GM21576 (cell line): Measurements from ENCODE around the gene EZH2.

Experiments
- ATAC-seq: cut with Tn5 transposase; IDR thresholded peaks from one replicate; pipeline ENCODE4 v1.9.1; 2021; ENCODE audit warnings: mild to moderate bottlenecking, moderate library complexity; ENCODE audit not compliant: unreplicated experiment

EZH2 gene

DNA sequence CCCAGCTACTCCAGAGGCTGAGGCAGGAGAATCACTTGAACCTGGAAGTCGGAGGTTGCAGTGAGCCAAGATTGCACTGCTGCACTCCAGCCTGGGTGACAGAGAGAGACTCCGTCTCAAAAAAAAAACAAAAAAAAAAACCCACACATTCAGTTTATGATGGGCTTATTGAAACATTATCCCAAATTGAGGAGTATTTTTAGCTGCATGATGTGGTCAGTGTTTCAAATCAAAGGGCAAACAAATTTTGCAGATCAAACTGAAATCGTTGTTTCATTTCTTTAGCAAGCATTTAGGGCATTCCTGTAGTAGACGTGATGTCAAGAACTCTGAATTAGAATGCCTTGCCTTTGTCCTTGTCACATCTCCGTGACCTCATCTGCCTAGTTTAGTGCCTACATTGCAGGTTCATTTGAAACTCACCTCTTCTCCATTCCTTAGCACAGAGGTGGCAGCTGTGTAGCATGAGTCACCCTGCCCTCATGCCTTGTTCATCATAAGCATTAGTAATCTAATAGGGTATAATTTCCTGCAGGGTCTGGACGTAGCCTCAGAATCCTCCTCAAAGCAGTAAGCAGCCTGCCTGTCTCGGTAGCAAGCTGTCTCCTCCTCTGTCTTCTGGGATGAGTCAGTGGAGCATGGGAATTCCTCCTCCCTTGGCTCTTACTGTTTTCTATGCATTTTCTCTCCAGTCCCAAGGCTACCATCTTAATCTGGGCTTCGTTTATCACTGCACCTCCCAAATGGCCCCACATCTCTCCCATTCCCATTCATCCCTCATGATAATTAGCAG is 111.6 kb downstream of the EZH2 start:
- no peak for ATAC-seq

- ATAC-seq: no peak
Measured at GRCh38 chr7:148770004-148770403, 114.1 kb downstream of the EZH2 start.

GRCh38 chr7:148763622-148764021 is 120.5 kb downstream of the EZH2 start:
- ATAC-seq: no peak

- ATAC-seq: no peak
Measured at GRCh38 chr7:148761499-148762278, 122.4 kb downstream of the EZH2 start.
